Choroid plexus epithelial cell (primary cell): Measurements from ENCODE around the gene KMO.

ENCODE experiments used
- DNase-seq: peaks from one replicate; pipeline ENCODE4 v3.0.0-alpha.2; 2010; ENCODE audit warnings: low read depth
- H3K4me3 ChIP-seq: 2 replicates; pipeline ENCODE4 v1.5.1; 2011; ENCODE audit warnings: low read depth, mild to moderate bottlenecking, control low read depth, low read length, moderate library complexity
- TF ChIP-seq, protein P1 (sequence below): conservative IDR thresholded peaks from 2 replicates; pipeline ENCODE4 v1.5.1; 2011; ENCODE audit warnings: low read depth, mild to moderate bottlenecking, control low read depth, inconsistent platforms, low read length, moderate library complexity

The KMO gene

DNA sequence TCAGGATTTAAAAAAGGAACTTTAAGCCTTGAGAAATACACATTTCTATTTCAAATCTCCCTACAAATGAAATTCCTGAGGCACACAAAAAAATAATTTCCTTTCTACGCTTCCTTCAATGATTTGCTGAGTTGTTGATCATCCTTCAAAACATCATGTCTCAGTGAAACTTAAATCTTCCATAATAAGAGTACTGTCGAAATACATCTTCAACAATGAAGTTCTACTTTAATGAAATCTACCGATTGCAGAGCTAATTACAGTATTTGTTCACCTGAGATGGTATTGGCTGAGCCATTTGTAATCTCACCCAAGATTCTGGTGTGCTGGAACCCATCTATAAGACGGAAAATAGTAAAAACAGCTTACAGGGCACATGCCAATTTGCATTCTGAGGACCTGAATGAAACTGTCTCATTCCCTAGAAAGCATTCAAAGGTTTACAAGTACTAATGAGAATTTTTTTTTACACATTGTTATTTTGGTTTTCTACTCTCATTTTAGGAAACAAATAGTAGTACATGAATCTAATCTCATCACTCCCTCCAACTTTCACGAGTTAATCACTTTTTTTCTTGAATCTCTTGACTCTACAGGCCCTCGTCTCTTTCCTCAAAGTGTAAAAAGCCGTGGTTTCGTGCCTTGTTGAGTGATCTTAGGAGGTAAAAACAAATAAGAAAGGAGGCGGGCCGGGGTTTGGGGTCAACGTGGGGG is 106.9 kb downstream of the KMO start:
- H3K4me3 ChIP-seq, result peak overlapping the region; percentile 76
- TF ChIP-seq, protein P1, sequence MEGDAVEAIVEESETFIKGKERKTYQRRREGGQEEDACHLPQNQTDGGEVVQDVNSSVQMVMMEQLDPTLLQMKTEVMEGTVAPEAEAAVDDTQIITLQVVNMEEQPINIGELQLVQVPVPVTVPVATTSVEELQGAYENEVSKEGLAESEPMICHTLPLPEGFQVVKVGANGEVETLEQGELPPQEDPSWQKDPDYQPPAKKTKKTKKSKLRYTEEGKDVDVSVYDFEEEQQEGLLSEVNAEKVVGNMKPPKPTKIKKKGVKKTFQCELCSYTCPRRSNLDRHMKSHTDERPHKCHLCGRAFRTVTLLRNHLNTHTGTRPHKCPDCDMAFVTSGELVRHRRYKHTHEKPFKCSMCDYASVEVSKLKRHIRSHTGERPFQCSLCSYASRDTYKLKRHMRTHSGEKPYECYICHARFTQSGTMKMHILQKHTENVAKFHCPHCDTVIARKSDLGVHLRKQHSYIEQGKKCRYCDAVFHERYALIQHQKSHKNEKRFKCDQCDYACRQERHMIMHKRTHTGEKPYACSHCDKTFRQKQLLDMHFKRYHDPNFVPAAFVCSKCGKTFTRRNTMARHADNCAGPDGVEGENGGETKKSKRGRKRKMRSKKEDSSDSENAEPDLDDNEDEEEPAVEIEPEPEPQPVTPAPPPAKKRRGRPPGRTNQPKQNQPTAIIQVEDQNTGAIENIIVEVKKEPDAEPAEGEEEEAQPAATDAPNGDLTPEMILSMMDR, result no peak
- DNase-seq, result peak; percentile 57

DNA sequence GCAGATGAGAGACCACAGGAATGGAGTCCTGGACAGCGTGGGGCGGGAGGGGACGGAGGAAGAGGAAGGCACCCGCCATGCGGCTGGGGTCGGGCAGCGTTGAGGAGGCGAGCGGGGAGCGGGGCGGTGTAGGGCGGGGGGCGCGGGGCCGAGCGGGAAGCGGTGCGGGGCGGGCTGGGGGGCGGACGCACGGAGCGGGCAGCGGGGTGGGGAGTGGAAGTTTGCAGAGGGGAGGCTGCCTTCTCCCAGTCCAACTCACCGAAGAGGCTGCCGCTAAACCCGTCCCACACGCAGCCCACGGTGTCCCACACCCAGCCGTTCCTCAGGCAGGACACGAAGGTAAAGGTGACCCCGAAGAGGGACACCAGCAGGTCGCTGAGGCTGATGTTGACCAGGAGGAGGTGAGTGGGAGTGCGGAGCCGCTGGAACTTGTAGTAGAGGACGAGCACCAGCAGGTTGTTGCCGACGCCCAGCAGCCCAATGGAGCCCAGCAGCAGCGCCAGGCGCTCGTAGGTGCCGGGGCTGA is 107.5 kb downstream of the KMO start:
- H3K4me3 ChIP-seq, result peak overlapping the region; percentile 76
- peak; percentile 51 for DNase-seq
- TF ChIP-seq, protein P1, result no peak

DNA sequence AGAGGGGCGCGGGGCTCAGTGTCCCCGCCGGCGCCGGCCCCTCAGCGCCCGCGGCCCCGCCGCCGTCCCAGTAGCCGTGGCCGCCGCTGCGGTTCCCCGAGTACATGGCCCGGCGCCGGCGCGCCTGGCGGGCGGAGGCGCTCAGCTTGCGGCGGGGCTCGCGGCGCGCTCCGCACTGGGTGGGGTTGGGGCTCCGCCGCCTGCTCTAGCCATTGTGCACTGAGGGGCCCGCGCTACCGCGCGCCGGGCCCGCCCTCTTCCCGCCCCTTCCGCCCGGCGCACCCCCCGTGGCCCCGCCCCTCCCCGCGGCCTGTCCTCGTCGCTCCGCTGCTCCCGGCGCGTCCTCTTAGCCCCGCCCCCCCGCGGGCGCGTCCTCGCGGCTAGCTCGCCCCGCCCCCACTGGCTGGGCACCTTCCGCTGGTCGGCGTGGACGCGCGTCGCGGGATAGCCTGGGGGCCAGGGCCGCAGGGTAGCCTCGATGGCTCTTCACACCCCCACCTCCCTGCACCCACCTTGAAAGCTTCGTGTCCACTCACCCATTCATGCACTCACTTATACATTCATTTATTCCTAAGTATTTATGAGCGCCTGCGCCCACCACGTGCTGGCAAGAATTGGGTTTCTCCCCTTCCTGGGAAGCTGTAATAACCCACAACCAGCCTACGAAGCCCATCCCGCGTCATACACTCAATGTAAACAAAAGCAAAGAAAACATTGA is 108.1 kb downstream of the KMO start, which contains the start of the genes CHML and OPN3:
CHML (minus strand) TSS at position 221 of the 718 bp plus-strand sequence. CDS start 4,603 bp downstream, outside the sequence.
OPN3 (minus strand) TSS at position 221 of the 718 bp plus-strand sequence; CDS start at position 106, 115 bp downstream.
- TF ChIP-seq, protein P1, result no peak
- DNase-seq, result peak; percentile 90
- H3K4me3 ChIP-seq, result peak within 1 kb of the TSS; percentile 76

DNA sequence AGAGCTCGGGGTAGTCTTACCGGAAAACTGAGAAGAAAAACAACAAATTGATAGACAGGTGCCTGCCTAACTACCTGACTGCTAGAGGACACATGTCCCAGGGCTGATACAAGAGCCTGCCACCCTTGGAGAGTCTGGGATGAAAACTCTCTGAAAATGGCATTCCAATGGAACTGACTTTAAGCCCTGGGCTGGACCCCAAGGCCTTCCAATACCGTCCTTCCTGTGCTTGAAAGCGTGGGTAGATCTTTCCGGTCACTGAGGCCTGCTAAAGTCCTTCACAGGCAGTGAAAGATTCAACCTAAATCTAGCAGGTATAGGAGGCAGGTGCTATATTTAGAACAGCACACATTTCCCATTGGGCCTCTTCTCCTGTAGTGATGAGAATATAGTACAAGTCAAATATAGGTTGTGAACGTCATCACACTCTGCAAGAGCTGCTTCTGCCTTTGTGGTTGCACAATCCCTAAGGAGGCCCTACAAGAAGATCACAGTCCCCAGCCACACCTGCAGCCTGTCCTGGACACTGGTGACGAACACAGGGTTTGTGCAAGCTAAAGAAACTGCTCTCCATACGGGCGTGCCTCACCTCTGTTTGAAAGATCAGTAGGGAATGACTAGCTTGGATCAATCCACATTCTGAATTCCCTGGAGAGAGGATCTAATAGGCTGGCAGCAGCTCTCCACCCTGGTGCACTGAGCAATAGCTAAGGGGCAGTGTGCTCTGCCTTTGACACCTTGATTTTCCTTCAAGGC is 108.9 kb downstream of the KMO start:
- H3K4me3 ChIP-seq, result no peak overlapping the region
- DNase-seq, result peak; percentile 42
- TF ChIP-seq, protein P1, result no peak

DNA sequence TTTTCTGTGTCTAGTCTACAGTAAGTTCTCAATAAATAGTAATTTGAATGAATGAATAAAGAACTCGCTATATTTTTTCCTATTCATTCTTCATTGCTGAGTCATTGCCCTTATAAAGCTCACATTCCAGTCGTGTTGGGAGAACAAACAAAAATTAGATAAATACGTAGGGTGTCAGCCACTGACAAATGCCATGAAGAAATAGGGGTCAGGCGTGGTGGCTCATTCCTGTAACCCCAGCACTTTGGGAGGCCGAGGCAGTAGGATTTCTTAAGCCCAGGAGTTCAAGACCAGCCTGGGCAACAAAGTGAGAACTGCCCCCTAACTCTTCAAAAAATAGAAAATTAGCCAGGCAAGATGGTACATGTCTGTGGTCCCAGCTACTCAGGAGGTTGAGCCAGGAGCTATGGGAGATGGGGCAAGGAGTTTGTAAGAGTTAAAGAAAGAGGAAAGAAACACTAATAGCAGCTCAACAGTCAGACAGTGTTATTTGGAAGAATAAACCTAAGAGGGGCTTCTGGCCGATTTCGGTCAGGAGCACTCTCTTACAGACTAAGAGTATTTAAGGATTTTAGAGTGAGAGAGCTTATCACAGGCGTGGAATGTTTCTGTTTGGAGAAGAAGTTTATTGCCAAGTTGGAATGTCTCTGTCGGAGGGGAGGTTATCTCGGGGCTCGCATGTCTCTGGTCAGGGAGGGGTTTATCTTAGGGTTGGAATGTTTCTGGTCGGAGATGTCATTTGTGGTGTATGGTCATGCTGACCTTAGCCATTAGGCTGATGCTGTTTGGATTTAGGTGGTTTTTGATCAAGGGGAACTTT is 109.8 kb downstream of the KMO start:
- TF ChIP-seq, protein P1, result no peak
- no peak overlapping the region for H3K4me3 ChIP-seq
- peak; percentile 88 for DNase-seq

DNA sequence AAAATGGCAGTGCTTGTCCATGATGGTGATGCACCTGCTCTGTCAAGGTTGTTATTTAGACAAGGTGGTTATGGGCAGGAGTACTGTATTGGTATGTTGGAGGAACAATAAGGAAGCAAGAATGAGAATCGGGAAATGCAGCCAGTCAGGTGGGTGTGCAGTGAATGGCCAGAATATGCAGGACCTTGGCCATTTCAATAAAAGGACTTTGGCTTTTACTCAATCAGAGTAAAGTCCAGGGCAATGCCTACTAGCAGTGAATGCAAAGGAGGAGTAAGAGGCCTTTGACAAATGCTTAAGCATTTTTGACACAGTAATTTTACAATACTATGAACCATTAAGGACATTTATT is 110.4 kb downstream of the KMO start:
- DNase-seq, result no peak
- TF ChIP-seq, protein P1, result no peak
- no peak overlapping the region for H3K4me3 ChIP-seq
